H9 (cell line): ENCODE results near the gene ARPP21. TPM values are rescaled to one million over a fixed set of nuclear protein-coding genes. Genes with fewer than 3 reads are reported as not detected.

Experiments
- DNase-seq: peaks from one replicate; pipeline ENCODE4 v3.0.0-alpha.2; 2017
- H2AFZ ChIP-seq: one replicate; pipeline ENCODE4 v1.6.1; 2013; ENCODE audit warnings: mild to moderate bottlenecking, low read length, control low read depth, moderate library complexity
- H2AK5ac ChIP-seq: 2 replicates; pipeline ENCODE4 v1.6.1; 2013; ENCODE audit warnings: low read length, control low read depth, mixed read lengths; ENCODE audit not compliant: insufficient read length
- H2BK120ac ChIP-seq: one replicate; pipeline ENCODE4 v1.6.1; 2013; ENCODE audit warnings: low read depth, mild to moderate bottlenecking, low read length, control low read depth, inconsistent platforms; ENCODE audit not compliant: poor library complexity, severe bottlenecking
- H2BK12ac ChIP-seq: 2 replicates; pipeline ENCODE4 v1.6.1; 2013; ENCODE audit warnings: low read length, control low read depth, mixed read lengths, low read depth; ENCODE audit not compliant: insufficient read length
- H2BK15ac ChIP-seq: 2 replicates; pipeline ENCODE4 v1.6.1; 2013; ENCODE audit warnings: low read depth, low read length, control low read depth
- H2BK20ac ChIP-seq: one replicate; pipeline ENCODE4 v1.6.1; 2013; ENCODE audit warnings: low read depth, mild to moderate bottlenecking, low read length, control low read depth, inconsistent platforms; ENCODE audit not compliant: poor library complexity, severe bottlenecking
- H2BK5ac ChIP-seq: 2 replicates; pipeline ENCODE4 v1.6.1; 2013; ENCODE audit warnings: low read length, control low read depth, mixed read lengths; ENCODE audit not compliant: insufficient read length
- H3K14ac ChIP-seq: 2 replicates; pipeline ENCODE4 v1.6.1; 2013; ENCODE audit warnings: low read length, control low read depth; ENCODE audit not compliant: insufficient read depth
- H3K18ac ChIP-seq: 2 replicates; pipeline ENCODE4 v1.6.1; 2013; ENCODE audit warnings: low read depth, mild to moderate bottlenecking, mixed read lengths, low read length, control low read depth; ENCODE audit not compliant: insufficient read length
- H3K23ac ChIP-seq: 2 replicates; pipeline ENCODE4 v1.6.1; 2013; ENCODE audit warnings: low read length, control low read depth, mixed read lengths, low read depth; ENCODE audit not compliant: insufficient read length
- H3K23me2 ChIP-seq: 2 replicates; pipeline ENCODE4 v1.6.1; 2013; ENCODE audit warnings: low read depth, mild to moderate bottlenecking, mixed read lengths, low read length, control low read depth; ENCODE audit not compliant: insufficient read length, poor library complexity, severe bottlenecking
- H3K27ac ChIP-seq: 2 replicates; pipeline ENCODE4 v1.5.1; 2013; ENCODE audit warnings: low read length, control low read depth, mixed read lengths, low read depth; ENCODE audit not compliant: insufficient read length
- H3K27me3 ChIP-seq: 2 replicates; pipeline ENCODE4 v1.6.1; 2013; ENCODE audit warnings: low read length, control low read depth, inconsistent platforms; ENCODE audit not compliant: insufficient read depth
- H3K4ac ChIP-seq: 2 replicates; pipeline ENCODE4 v1.6.1; 2013; ENCODE audit warnings: low read depth, mild to moderate bottlenecking, control low read depth, inconsistent platforms, low read length, moderate library complexity
- H3K4me1 ChIP-seq: 2 replicates; pipeline ENCODE4 v1.6.1; 2013; ENCODE audit warnings: low read length, control low read depth, inconsistent platforms; ENCODE audit not compliant: insufficient read depth
- H3K4me2 ChIP-seq: 2 replicates; pipeline ENCODE4 v1.6.1; 2013; ENCODE audit warnings: low read length, control low read depth, mixed read lengths; ENCODE audit not compliant: insufficient read length, insufficient read depth
- H3K56ac ChIP-seq: 2 replicates; pipeline ENCODE4 v1.6.1; 2013; ENCODE audit warnings: low read depth, mild to moderate bottlenecking, mixed read lengths, low read length, control low read depth; ENCODE audit not compliant: insufficient read length
- H3K79me1 ChIP-seq: 2 replicates; pipeline ENCODE4 v1.6.1; 2013; ENCODE audit warnings: low read depth, mild to moderate bottlenecking, moderate library complexity, low read length, control low read depth, inconsistent platforms; ENCODE audit not compliant: insufficient read depth, poor library complexity, severe bottlenecking
- H3K79me2 ChIP-seq: 2 replicates; pipeline ENCODE4 v1.6.1; 2013; ENCODE audit warnings: low read length, control low read depth, inconsistent platforms; ENCODE audit not compliant: insufficient read depth
- H3K9ac ChIP-seq: 2 replicates; pipeline ENCODE4 v1.6.1; 2013; ENCODE audit warnings: low read length, control low read depth, mixed read lengths; ENCODE audit not compliant: insufficient read length; ENCODE audit errors: extremely low read depth
- H3K9me3 ChIP-seq: one replicate; pipeline ENCODE4 v1.6.1; 2013; ENCODE audit warnings: low read depth, low read length, inconsistent platforms; ENCODE audit not compliant: control insufficient read depth
- H3T11ph ChIP-seq: one replicate; pipeline ENCODE4 v1.6.1; 2013; ENCODE audit warnings: mild to moderate bottlenecking, low read length, control low read depth, inconsistent platforms
- H4K20me1 ChIP-seq: one replicate; pipeline ENCODE4 v1.6.1; 2013; ENCODE audit not compliant: control insufficient read depth, insufficient read length, insufficient read depth
- H4K5ac ChIP-seq: 2 replicates; pipeline ENCODE4 v1.6.1; 2013; ENCODE audit warnings: low read depth, mild to moderate bottlenecking, mixed read lengths, low read length, control low read depth; ENCODE audit not compliant: insufficient read length
- H4K8ac ChIP-seq: replicated peaks from 2 replicates; pipeline ENCODE4 v1.6.1; 2013; ENCODE audit warnings: low read length, control low read depth, mixed read lengths, low read depth; ENCODE audit not compliant: insufficient read length
- H4K91ac ChIP-seq: 2 replicates; pipeline ENCODE4 v1.6.1; 2013; ENCODE audit warnings: low read depth, mild to moderate bottlenecking, moderate library complexity, mixed read lengths, low read length, control low read depth; ENCODE audit not compliant: insufficient read length
- H3K27ac Mint-ChIP-seq, 3 experiments: 2 replicates in 2 of 3; 3 replicates in 1 of 3; pipeline ENCODE4 v1.8.0; 2020 to 2021; ENCODE audit warnings: mixed read lengths in 3 of 3, mild to moderate bottlenecking in 1 of 3, moderate library complexity in 1 of 3
- H3K27me3 Mint-ChIP-seq: 2 replicates; pipeline ENCODE4 v1.8.0; 2021; ENCODE audit warnings: low read depth, mild to moderate bottlenecking, moderate library complexity, mixed read lengths
- H3K36me3 Mint-ChIP-seq, 3 experiments: 2 replicates in 2 of 3; 3 replicates in 1 of 3; pipeline ENCODE4 v1.8.0; 2020 to 2021; ENCODE audit warnings: low read depth in 3 of 3, mixed read lengths in 3 of 3; ENCODE audit not compliant: insufficient read depth in 1 of 3
- H3K4me1 Mint-ChIP-seq, 2 experiments: 2 replicates each; pipeline ENCODE4 v1.8.0; 2020; ENCODE audit warnings: mixed read lengths in 2 of 2
- H3K4me3 Mint-ChIP-seq, 2 experiments: 2 replicates in 1 of 2; 3 replicates in 1 of 2; pipeline ENCODE4 v1.8.0; 2020 to 2021; ENCODE audit warnings: mild to moderate bottlenecking in 2 of 2, mixed read lengths in 2 of 2, moderate library complexity in 1 of 2
- H3K9me3 Mint-ChIP-seq, 2 experiments: 2 replicates in 1 of 2; 3 replicates in 1 of 2; pipeline ENCODE4 v1.8.0; 2020; ENCODE audit warnings: mild to moderate bottlenecking in 2 of 2, mixed read lengths in 2 of 2, moderate library complexity in 1 of 2
- CTCF ChIP-seq: fragments of 200-600 bp; sonication (generic); conservative IDR thresholded peaks from 3 replicates; pipeline ENCODE4 v1.8.0; 2021; ENCODE audit warnings: antibody characterized with exemption, mild to moderate bottlenecking
- WGBS: extraction: QIAGEN DNeasy Blood & Tissue Kit; methylation state at CpG from one replicate; pipeline ENCODE4 v1.1.7; 2013; ENCODE audit warnings: missing lambda C conversion rate, low lambda C conversion rate, mixed read lengths; ENCODE audit not compliant: insufficient read length; ENCODE audit errors: extremely low coverage; 5-methylcytosine and 5-hydroxymethylcytosine counted together
- total RNA-seq: library from RNA; stranded (reverse); gene quantifications from 2 replicates; pipeline ENCODE4 v1.2.1, GENCODE V29; 2021

ARPP21 gene
- total RNA-seq, 1 experiment from 2014 or later = not detected

- H3K14ac ChIP-seq = no peak overlapping the region
- no peak overlapping the region for H3K18ac ChIP-seq
- no peak overlapping the region for H3K4me2 ChIP-seq
- no peak overlapping the region for H2BK15ac ChIP-seq
- Mint-ChIP-seq H3K4me3 (no peak overlapping the region), H3K27ac (no peak overlapping the region), H3K27me3 (peaks cover 78% of the 10 kb centered on the region), H3K9me3 (no peaks in the 10 kb centered on the region), H3K36me3 (no peaks in the 10 kb centered on the region), H3K4me1 (peaks cover 6 to 12% of the 10 kb centered on the region in 2 experiments)
- no CpG with 5 or more reads among the region's 4 CpGs for WGBS
- no peak overlapping the region for H3K23ac ChIP-seq
- H4K91ac ChIP-seq = no peak overlapping the region
- no peak overlapping the region for H2BK20ac ChIP-seq
- H3K79me2 ChIP-seq = no peaks in the 10 kb centered on the region
- H2BK12ac ChIP-seq = no peak overlapping the region
- H3K27me3 ChIP-seq = no peaks in the 10 kb centered on the region
- H2AK5ac ChIP-seq = no peak overlapping the region
- no peak overlapping the region for H4K5ac ChIP-seq
- H3K9me3 ChIP-seq = no peaks in the 10 kb centered on the region
- H3K9ac ChIP-seq = no peak overlapping the region
- H3K27ac ChIP-seq = no peak overlapping the region
- H4K8ac ChIP-seq = no peak overlapping the region
- H2BK120ac ChIP-seq = no peak overlapping the region
- H2BK5ac ChIP-seq = no peak overlapping the region
- no peaks in the 10 kb centered on the region for H3K23me2 ChIP-seq
- no peaks in the 10 kb centered on the region for H3K4me1 ChIP-seq
- H3K56ac ChIP-seq = no peak overlapping the region
- no peaks in the 10 kb centered on the region for H3K79me1 ChIP-seq
- DNase-seq = no peak
- no peaks in the 10 kb centered on the region for H4K20me1 ChIP-seq
- H3K4ac ChIP-seq = no peak overlapping the region
- TF ChIP-seq CTCF = no peak
- H2AFZ ChIP-seq = no peak overlapping the region
- H3T11ph ChIP-seq = no peak overlapping the region
Measured at GRCh38 chr3:35737527-35737926, 98.2 kb downstream of the ARPP21 start.
